ENCODE data around the gene ACOXL.
"Not testable (repeated sequence)": the region's sequence is repeated elsewhere in the genome, so short reads cannot be mapped to it uniquely, and the experiment has no call there.

Gene ACOXL

GRCh38 chr2:110834134-110834827 is 101.9 kb downstream of the ACOXL start:
- DNase-seq = no peak

GRCh38 chr2:110836671-110837070 is 104.3 kb downstream of the ACOXL start:
- no peak for DNase-seq

GRCh38 chr2:110837446-110838409 is 105.4 kb downstream of the ACOXL start:
- DNase-seq = no peak

GRCh38 chr2:110838657-110839384 is 106.4 kb downstream of the ACOXL start:
- no peak for DNase-seq

- DNase-seq = no peak
Observed at GRCh38 chr2:110840508-110840907, 108.1 kb downstream of the ACOXL start.

GRCh38 chr2:110842048-110842447 is 109.7 kb downstream of the ACOXL start:
- DNase-seq = no peak

- DNase-seq = no peak
Observed at GRCh38 chr2:110843496-110843895, 111.1 kb downstream of the ACOXL start.

GRCh38 chr2:110843959-110844510 is 111.7 kb downstream of the ACOXL start:
- no peak for DNase-seq

GRCh38 chr2:110847651-110848050 is 115.3 kb downstream of the ACOXL start:
- no peak for DNase-seq

GRCh38 chr2:110848071-110848470 is 115.7 kb downstream of the ACOXL start:
- no peak for DNase-seq

- DNase-seq = no peak
Observed at GRCh38 chr2:110848519-110849030, 116.2 kb downstream of the ACOXL start.

GRCh38 chr2:110851531-110851930 is 119.2 kb downstream of the ACOXL start:
- DNase-seq = no peak

GRCh38 chr2:110852051-110852450 is 119.7 kb downstream of the ACOXL start:
- no peak for DNase-seq

GRCh38 chr2:110852541-110853263 is 120.3 kb downstream of the ACOXL start:
- DNase-seq = no peak

GRCh38 chr2:110853516-110853915 is 121.1 kb downstream of the ACOXL start:
- DNase-seq = no peak

- no peak for DNase-seq
Observed at GRCh38 chr2:110853948-110854347, 121.6 kb downstream of the ACOXL start.

- DNase-seq = no peak
Observed at GRCh38 chr2:110854355-110855081, 122.1 kb downstream of the ACOXL start.

GRCh38 chr2:110855841-110856240 is 123.5 kb downstream of the ACOXL start:
- DNase-seq = not testable (repeated sequence)

- no peak for DNase-seq
Observed at GRCh38 chr2:110858135-110858725, 125.9 kb downstream of the ACOXL start.

GRCh38 chr2:110858993-110859701 is 126.8 kb downstream of the ACOXL start:
- DNase-seq = no peak

Measured in NCI-H2081 treated with DMSO at 0.1 percent for 48 hours (cell line).